HG02840 (cell line): ENCODE data around the gene FAM171A1.

Source experiments
- ATAC-seq: cut with Tn5 transposase; IDR thresholded peaks from one replicate; pipeline ENCODE4 v1.9.1; 2021; ENCODE audit warnings: mild to moderate bottlenecking, moderate library complexity, moderate number of reproducible peaks; ENCODE audit not compliant: unreplicated experiment, low FRiP score

FAM171A1 gene

GRCh38 chr10:15183689-15184481 lies 187.2 kb downstream of the FAM171A1 start:
- no peak for ATAC-seq

- no peak for ATAC-seq
Observed at GRCh38 chr10:15182540-15183207, 188.4 kb downstream of the FAM171A1 start.

DNA sequence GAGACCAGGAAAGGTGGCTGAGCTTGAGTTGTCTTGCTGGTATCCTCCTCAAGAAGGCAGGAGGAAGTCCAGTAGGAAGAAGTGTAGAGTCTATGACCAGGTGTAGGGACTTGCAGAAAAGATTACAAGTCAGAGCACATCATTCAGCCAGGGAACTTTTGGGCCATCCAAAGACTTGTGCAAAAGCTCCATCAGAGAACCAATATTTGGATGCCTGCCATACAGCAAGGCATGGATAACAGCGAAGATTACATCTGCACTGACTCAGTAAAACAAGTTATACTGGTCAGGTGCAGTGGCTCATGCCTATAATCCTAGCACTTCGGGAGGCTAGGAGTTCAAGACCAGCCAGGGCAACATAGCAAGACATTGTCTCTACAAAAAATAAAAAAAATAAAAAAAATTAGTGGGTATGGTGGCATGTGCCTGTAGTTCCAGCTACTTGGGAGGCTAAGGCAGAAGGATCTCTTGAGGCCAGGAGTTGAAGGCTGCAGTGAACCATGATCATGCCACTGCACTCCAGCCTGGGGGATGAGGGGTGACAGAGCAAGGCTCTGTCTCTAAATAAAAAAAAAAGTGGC lies 189.4 kb downstream of the FAM171A1 start:
- ATAC-seq, result no peak

- ATAC-seq, result no peak
Observed at GRCh38 chr10:15180736-15181135, 190.4 kb downstream of the FAM171A1 start.

DNA sequence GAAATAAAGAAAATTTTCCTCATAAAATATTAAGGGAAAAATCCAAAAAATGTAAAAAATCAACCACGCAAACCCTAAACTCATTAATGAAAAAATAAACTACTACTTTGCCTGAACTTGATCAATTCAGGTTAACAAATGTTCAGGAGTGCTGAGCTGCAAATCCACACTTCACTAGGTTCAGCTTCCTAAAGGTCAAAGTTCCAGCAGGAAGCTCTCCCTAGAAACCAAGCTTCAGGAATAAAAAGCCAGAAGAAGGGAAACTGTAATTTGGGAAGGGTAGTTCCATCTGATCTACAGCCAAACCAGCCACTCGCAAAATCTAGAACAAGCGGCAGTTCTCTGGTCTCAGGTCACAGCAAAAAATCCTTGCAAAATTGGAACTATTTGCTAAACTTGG lies 194.8 kb downstream of the FAM171A1 start:
- no peak for ATAC-seq

DNA sequence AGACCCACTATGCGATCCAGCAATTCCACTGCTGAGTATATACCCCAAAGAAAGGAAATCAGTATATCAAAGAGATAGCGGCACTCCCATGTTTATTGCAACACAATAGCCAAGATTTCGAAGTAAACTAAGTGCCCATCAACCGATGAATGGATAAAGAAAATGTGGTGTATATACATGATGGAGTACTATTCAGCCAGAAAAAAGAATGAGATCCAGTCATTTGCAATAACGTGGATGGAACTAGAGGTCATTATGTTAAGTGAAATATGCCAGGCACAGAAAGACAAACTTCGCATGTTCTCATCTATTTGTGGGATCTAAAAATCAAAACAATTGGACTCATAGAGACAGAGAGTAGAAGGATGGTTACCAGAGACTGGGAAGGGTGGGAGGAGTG lies 195.5 kb downstream of the FAM171A1 start:
- no peak for ATAC-seq

DNA sequence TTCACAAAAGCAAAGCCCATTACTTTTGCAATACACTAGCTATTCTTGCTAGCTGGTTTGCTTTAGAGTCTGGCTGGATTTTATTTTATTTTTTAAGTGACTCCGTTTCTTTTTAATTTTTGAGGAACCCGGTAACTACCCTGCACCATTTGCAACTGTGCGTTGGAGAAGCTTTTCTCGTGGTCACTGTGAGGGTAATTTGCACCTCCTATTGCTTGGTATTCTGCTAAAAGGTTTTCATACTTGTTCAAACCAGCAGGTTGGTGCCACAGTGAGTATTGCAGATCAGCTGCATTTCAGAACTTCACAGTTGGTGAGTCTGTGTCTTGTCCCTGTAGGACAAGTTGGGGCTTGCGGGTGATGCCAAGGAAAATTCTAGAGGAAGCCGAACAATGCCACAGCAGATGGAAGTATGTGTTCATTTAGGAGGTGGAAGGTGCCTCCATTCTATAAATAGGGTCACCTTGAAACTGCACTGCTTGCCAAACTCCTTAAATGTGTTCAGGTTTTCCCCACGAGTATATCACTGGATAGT lies 198.7 kb downstream of the FAM171A1 start:
- ATAC-seq, result no peak

DNA sequence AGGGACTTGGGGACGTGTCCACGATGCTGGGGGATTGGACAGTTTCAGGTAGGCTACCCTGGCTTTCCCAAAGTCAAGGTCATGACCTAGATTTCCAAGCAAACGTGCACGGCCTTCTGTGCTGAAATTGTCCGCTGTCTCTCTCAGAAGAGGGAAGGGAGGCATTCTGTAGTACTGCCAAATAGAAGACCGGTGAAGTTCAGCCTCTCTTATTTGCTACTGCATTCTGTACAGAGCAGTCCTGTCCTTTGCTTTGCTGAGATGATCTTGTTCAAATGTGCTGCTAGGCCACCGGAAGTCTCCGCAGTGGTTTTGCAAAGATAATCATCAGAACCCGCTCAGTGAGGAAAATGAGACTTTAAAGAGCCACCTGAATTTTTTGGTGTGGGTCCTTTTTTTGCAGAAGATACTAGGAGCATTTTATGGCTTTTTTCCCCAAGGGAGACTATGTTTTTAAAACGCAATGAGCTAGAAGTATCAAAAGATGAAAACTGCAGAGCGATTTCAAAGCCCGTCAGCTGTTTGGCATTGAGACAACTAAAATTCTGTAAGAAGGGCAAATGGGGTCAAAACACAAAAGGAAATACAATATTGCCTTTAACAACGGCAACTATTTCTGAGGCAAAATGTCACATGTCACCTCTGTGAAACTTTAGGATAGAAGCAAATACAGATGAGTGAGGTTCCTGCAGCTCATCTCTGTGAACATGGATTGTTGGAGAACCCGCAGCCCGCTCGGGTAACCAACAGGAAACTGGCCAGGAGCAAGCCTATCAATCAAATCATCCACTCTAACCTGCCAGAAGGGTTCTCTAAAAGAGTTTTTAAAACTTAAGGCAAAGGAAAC lies 201.3 kb downstream of the FAM171A1 start:
- ATAC-seq, result no peak

GRCh38 chr10:15168786-15169554 lies 202.1 kb downstream of the FAM171A1 start:
- peak; percentile 34 for ATAC-seq

DNA sequence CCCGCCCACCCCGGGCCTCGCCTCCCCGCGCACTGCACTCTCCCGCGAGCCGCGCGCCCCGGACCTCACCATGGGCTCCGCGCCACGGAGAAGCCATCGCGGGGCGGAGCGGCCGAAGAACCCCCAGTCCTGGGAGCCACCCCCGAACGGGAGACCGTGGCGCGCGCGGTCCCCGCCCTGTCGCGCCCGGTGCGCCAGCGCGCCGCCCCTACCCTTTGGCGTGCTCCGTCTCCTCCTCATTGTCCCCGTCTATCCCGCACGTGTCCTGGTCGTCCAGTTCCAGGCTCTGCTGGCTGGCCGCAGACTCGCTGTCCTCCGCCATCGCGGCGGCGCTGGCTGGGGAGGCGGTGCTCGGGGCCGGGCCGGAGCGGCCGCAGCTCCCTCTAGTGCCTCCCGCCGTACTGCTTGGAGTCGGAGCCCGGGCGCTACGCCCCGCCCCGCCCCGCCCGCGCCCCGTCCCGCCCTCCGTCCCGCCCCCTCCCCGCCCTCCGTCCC lies 202.8 kb downstream of the FAM171A1 start, which contains the start of gene NMT2:
Gene NMT2 (minus strand): TSS at position 403 of the 495 bp plus-strand sequence. CDS start 81 bp downstream, at position 322.
- ATAC-seq, result peak; percentile 90

- ATAC-seq, result peak; percentile 39
Observed at GRCh38 chr10:15167411-15168290, 203.4 kb downstream of the FAM171A1 start.

- no peak for ATAC-seq
Observed at GRCh38 chr10:15166325-15166724, 204.8 kb downstream of the FAM171A1 start.

DNA sequence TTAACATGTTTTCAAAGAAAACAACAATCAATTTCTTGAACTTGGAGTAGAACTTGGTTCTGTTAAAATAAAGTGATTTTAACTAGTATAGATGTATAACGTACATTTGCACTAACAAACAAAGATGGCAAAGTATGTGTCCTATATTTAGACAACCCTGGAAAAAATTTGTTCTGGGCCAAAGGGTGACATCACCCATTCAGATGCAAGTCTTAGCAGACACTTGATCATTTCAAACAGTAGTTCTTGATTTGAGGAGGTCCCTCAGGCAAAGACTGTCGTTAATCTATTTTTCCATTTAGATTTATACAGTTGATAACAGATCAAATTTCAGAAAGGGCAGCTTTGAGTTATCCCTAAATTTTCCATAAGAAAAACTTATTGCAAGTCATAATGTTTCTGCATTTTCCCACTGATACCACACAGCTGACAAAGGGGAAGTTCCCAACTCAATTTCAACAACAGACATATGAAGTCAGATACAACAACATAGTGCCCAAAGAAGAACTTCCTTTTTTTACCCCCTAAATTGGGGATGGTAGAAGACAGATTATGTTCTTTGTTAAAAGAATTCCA lies 207.7 kb downstream of the FAM171A1 start:
- ATAC-seq, result no peak
